ENCODE data around the gene P4HTM.

GRCh38 chr3:49053543-49053942 is 63.5 kb downstream of the P4HTM start:
- TF ChIP-seq CTCF (IDR thresholded peaks at IDR 0.05; ENCODE audit: borderline replicate concordance, extremely low read depth, low read length, poor library complexity, severe bottlenecking) (no peak), EZH2 (IDR thresholded peaks at IDR 0.05; ENCODE audit: borderline replicate concordance, low read depth, low read length, severe bottlenecking) (no peak)

Data from DND-41 (cell line).